Testis (tissue), 3 donors: Measurements from ENCODE around the gene ASIC4. TPM values are rescaled to one million over a fixed set of nuclear protein-coding genes. Genes with fewer than 3 reads are reported as not detected.

ENCODE experiments used
- DNase-seq: peaks from one replicate; pipeline ENCODE4 v3.0.0-alpha.2; 2019
- H3K27ac ChIP-seq, 2 donors: fragments of 200-600 bp; sonication (generic); one replicate each; pipeline ENCODE4 v1.5.1; 2019
- H3K27me3 ChIP-seq: fragments of 200-600 bp; sonication (generic); one replicate; pipeline ENCODE4 v1.5.1; 2019
- H3K36me3 ChIP-seq: fragments of 200-600 bp; sonication (generic); one replicate; pipeline ENCODE4 v1.5.1; 2017; ENCODE audit warnings: low read depth; ENCODE audit errors: missing control alignments
- H3K4me1 ChIP-seq: fragments of 200-600 bp; sonication (generic); one replicate; pipeline ENCODE4 v1.5.1; 2019
- H3K4me3 ChIP-seq, 2 donors: fragments of 200-600 bp; sonication (generic); one replicate each; pipeline ENCODE4 v1.5.1; 2017 to 2019
- H3K9me3 ChIP-seq: fragments of 200-600 bp; sonication (generic); one replicate; pipeline ENCODE4 v1.5.1; 2017
- CTCF ChIP-seq, 3 experiments: fragments of 450-650 bp in 2 of 3; fragments of 200-600 bp in 1 of 3; sonication (generic) in 1 of 3; IDR thresholded peaks; one replicate each; pipeline ENCODE4 v1.5.1; 2016 to 2019; ENCODE audit warnings: antibody characterized with exemption in 3 of 3, mild to moderate bottlenecking in 2 of 3, moderate library complexity in 1 of 3
- POLR2A ChIP-seq: fragments of 450-650 bp; IDR thresholded peaks from one replicate; pipeline ENCODE4 v1.6.1; 2017; ENCODE audit warnings: antibody characterized with exemption, mild to moderate bottlenecking, moderate library complexity
- WGBS, 2 donors: methylation state at CpG; one replicate each; pipeline ENCODE4 v1.1.5; 2018; 5-methylcytosine and 5-hydroxymethylcytosine counted together
- intact Hi-C: fragments of 100-400 bp; cut with DNase I; formaldehyde crosslinking; loops from one replicate; pipeline ENCODE4 v1.15.1; 2023; ENCODE audit warnings: low total_unique reads
- polyA plus RNA-seq: library from polyadenylated mRNA; stranded (reverse); fragments of 350-450 nt; fragmentation: Illumina TruSeq; extraction: RNeasy Lipid Tissue Mini Kit (QIAGEN cat#74804); gene quantifications from one replicate; pipeline ENCODE4 v1.2.3, GENCODE V29; 2014; ENCODE audit warnings: low read depth, low replicate concordance; ENCODE audit not compliant: insufficient read depth
- total RNA-seq, 2 donors: library from RNA; depleted of rRNA; stranded (reverse); fragments of >200 nt; gene quantifications; one replicate each; pipeline ENCODE4 v1.2.3, GENCODE V29; 2016

ASIC4 gene
- total and polyA plus RNA-seq, 3 donors from 2014 or later, result 1.5 to 4.6 (median 2.0) TPM

DNA sequence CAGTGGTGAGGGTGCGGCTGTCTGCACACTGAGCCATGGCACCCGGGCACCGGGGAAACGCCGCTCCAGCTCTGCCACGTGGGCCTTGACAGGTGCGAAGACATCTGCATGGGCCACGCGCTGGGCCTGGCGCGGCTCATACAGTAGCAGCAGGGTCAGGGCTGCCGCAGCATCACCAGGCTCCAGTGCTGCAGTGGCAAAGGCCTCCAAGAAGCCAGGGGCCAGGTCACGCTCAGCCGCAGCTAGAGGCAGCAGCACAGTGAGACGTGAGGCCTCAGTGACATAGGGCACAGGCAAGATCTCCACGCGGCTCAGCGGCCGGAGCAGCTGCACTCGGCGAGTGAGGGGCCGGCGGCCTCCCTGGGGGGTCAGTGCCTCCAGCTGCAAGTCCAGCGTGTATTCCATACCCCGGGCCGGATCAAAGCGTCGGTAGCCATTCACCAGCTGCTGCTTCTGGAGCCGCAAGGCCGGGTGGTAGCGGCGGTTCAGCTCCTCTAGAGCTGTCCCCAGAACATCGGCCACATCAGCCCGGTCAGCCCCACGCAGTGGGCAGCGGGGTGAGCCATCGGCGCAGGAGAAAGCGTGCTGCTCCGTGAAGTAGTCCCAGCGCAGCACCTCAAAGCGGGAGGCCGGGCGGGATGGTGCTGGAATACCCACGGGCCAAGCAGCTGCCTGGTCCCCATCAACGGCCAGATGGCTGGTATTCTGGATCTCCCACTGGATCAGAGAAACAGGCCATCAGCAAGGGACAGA lies 25.8 kb downstream of the ASIC4 start:
- TF ChIP-seq CTCF (IDR thresholded peaks at IDR 0.05), result no peak
- no peak for TF ChIP-seq POLR2A
- no peaks in the 10 kb centered on the region for H3K36me3 ChIP-seq
- H3K27me3 ChIP-seq, result no peaks in the 10 kb centered on the region
- H3K4me1 ChIP-seq, result peaks cover 34% of the 10 kb centered on the region
- H3K9me3 ChIP-seq, result no peaks in the 10 kb centered on the region
- no peak overlapping the region for H3K27ac ChIP-seq
- H3K4me3 ChIP-seq, result no peak overlapping the region
- 90 to 100% methylated on average over 1 to 46 of the region's 46 CpGs for WGBS, 2 donors
- intact Hi-C loops, result loop anchor here (5.0 kb wide), 1 partner anchor 97 kb away; no protein-coding TSS in a partner anchor
- no peak for DNase-seq

GRCh38 chr2:219540784-219541504 lies 26.7 kb downstream of the ASIC4 start:
- no peak for DNase-seq
- intact Hi-C loops, result loop anchor here (5.0 kb wide), 1 partner anchor 96 kb away; no protein-coding TSS in a partner anchor
- Histone ChIP-seq H3K9me3 (no peaks in the 10 kb centered on the region), H3K4me1 (peaks cover 34% of the 10 kb centered on the region), H3K27ac (no peak overlapping the region), H3K27me3 (no peaks in the 10 kb centered on the region), H3K36me3 (no peaks in the 10 kb centered on the region), H3K4me3 (no peak overlapping the region)
- WGBS, 2 donors, result 84 to 88% methylated on average over 12 of the region's 12 CpGs
- TF ChIP-seq CTCF (IDR thresholded peaks at IDR 0.05), result no peak
- no peak for TF ChIP-seq POLR2A

DNA sequence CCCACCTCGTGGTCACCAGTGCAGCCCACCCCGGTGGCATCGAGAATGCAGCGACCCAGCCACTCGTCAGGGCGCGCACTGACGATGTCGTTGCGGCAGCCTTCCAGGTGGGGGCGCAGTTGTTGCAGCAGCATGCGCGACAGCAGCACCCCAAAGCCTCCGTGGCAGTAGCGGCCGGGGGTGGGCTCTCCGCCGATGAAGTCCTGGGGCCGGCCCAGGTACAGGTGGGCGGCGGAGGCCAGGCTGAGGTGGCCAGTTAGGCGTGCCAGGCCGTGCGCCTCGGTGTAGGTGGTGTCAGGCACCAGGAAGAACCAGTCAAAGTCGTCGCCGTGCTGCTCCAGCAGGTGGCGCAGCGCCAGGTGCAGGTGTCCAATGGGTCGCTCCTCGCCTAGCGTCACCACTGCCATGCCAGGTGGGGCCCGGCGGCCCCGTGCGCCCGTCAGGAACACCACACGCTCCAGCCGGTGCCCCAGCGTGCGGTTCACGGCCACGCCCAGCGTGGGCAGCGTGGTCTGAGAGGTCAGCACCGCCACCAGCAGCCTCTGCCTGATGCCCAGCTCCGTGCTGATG lies 27.4 kb downstream of the ASIC4 start:
- WGBS, 2 donors, result 10% methylated on average over 19 to 44 of the region's 48 CpGs
- DNase-seq, result peak; percentile 88
- TF ChIP-seq CTCF (IDR thresholded peaks at IDR 0.05), result peak; percentile 93 to 97 (median 95)
- TF ChIP-seq POLR2A, result no peak
- Histone ChIP-seq H3K36me3 (no peaks in the 10 kb centered on the region), H3K4me1 (peaks cover 34% of the 10 kb centered on the region), H3K27ac (peak overlapping the region in 1 of 2 donors; percentile 85), H3K4me3 (peak overlapping the region in 1 of 2 donors; percentile 80), H3K27me3 (no peaks in the 10 kb centered on the region), H3K9me3 (no peaks in the 10 kb centered on the region)
- intact Hi-C loops, result loop anchor here (5.0 kb wide), 1 partner anchor 96 kb away; no protein-coding TSS in a partner anchor

DNA sequence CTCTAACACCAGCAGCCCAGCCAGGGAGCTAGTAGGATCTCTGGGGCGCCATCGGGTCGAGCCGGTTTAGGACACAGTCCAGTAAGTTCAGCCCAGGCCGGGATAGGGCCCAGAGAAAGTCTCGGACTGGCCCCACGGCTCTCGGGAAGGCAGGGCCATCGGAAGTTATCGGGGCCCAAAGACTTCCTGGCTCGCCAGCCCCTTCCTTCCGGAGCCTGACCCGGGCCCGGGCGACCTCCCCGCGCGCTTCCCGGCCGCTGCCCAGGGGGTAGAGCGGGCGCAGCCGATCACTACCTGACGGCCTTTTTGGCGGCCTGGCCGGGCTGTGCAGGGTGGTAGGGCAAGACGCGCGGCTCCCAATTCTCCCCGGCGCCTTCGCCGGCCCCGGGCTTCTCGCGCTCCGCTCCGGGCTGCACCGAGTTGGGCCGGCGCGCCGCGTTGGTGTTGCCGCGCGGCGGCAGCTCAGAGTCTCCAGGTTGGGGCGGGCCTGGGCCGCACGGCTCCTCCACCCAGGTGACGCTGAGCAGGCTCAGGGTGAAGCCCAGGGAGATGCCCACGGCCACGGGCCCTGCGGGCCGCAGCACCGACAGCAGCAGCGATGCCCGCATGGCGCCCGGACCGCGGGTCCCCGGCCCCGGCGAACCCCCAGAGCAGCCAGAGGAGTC lies 28.8 kb downstream of the ASIC4 start:
- peak; percentile 41 for DNase-seq
- intact Hi-C loops, result loop anchor here (5.0 kb wide), 1 partner anchor 94 kb away; no protein-coding TSS in a partner anchor
- 0 to 4% methylated on average over 11 to 28 of the region's 66 CpGs for WGBS, 2 donors
- Histone ChIP-seq H3K9me3 (no peaks in the 10 kb centered on the region), H3K27ac (peak overlapping the region; percentile 85 to 94), H3K36me3 (no peaks in the 10 kb centered on the region), H3K27me3 (no peaks in the 10 kb centered on the region), H3K4me3 (peak overlapping the region; percentile 80 to 86), H3K4me1 (peaks cover 30% of the 10 kb centered on the region)
- no peak for TF ChIP-seq POLR2A
- TF ChIP-seq CTCF (IDR thresholded peaks at IDR 0.05), result no peak
